HFFc6 (cell line): ENCODE measurements around the gene SCN1B. TPM values are rescaled to one million over a fixed set of nuclear protein-coding genes. Genes with fewer than 3 reads are reported as not detected.

Experiments used
- DNase-seq: peaks from one replicate; pipeline ENCODE4 v3.0.0-alpha.2; 2018
- H3K27ac Mint-ChIP-seq: 2 replicates; pipeline ENCODE4 v1.8.0; 2020; ENCODE audit warnings: mild to moderate bottlenecking, mixed read lengths
- H3K27me3 Mint-ChIP-seq: 2 replicates; pipeline ENCODE4 v1.8.0; 2021; ENCODE audit warnings: mild to moderate bottlenecking, moderate library complexity, mixed read lengths; ENCODE audit not compliant: insufficient read depth
- H3K36me3 Mint-ChIP-seq: 2 replicates; pipeline ENCODE4 v1.8.0; 2021; ENCODE audit warnings: low read depth, mixed read lengths
- H3K4me1 Mint-ChIP-seq: 2 replicates; pipeline ENCODE4 v1.8.0; 2020; ENCODE audit warnings: low read depth, mixed read lengths
- H3K4me3 Mint-ChIP-seq: 2 replicates; pipeline ENCODE4 v1.8.0; 2020; ENCODE audit warnings: mild to moderate bottlenecking, moderate library complexity, mixed read lengths
- H3K9me3 Mint-ChIP-seq: 2 replicates; pipeline ENCODE4 v1.8.0; 2020; ENCODE audit warnings: mild to moderate bottlenecking, mixed read lengths
- CTCF ChIP-seq: fragments of 200-600 bp; sonication (generic); IDR thresholded peaks from 2 replicates; pipeline ENCODE4 v1.5.0; 2021; ENCODE audit warnings: antibody characterized with exemption, mild to moderate bottlenecking
- total RNA-seq, 6 experiments: library from RNA; stranded (reverse); fragmentation: NEBNext Ultra II Directional; extraction: Animal tissue kit (Norgen Biotek cat#: 25700); gene quantifications; 2 replicates in 1 of 6; 3 replicates in 5 of 6; pipeline ENCODE4 v1.2.3, GENCODE V29; 2021

SCN1B gene
- total RNA-seq, 6 experiments from 2014 or later: 6.8 to 14.2 (median 12.6) TPM

GRCh38 chr19:35019144-35019543, 11.1 kb upstream of the SCN1B start:
- DNase-seq: no peak
- H3K9me3 Mint-ChIP-seq: no peaks in the 10 kb centered on the region
- no peaks in the 10 kb centered on the region for H3K4me1 Mint-ChIP-seq
- peaks cover 34% of the 10 kb centered on the region for H3K36me3 Mint-ChIP-seq
- TF ChIP-seq CTCF: no peak
- no peak overlapping the region for H3K4me3 Mint-ChIP-seq
- no peak overlapping the region for H3K27ac Mint-ChIP-seq
- H3K27me3 Mint-ChIP-seq: peaks cover 3% of the 10 kb centered on the region

GRCh38 chr19:35021016-35021415, 9.3 kb upstream of the SCN1B start:
- Mint-ChIP-seq H3K36me3 (peaks cover 22% of the 10 kb centered on the region), H3K4me3 (no peak overlapping the region), H3K9me3 (no peaks in the 10 kb centered on the region), H3K27ac (no peak overlapping the region), H3K27me3 (peaks cover 3% of the 10 kb centered on the region), H3K4me1 (no peaks in the 10 kb centered on the region)
- no peak for TF ChIP-seq CTCF
- no peak for DNase-seq

GRCh38 chr19:35021596-35021995, 8.7 kb upstream of the SCN1B start:
- no peak for DNase-seq
- H3K36me3 Mint-ChIP-seq: peaks cover 22% of the 10 kb centered on the region
- H3K9me3 Mint-ChIP-seq: no peaks in the 10 kb centered on the region
- H3K4me1 Mint-ChIP-seq: no peaks in the 10 kb centered on the region
- H3K27ac Mint-ChIP-seq: no peak overlapping the region
- no peak overlapping the region for H3K4me3 Mint-ChIP-seq
- H3K27me3 Mint-ChIP-seq: peaks cover 3% of the 10 kb centered on the region
- TF ChIP-seq CTCF: no peak

- no peak for DNase-seq
- no peak for TF ChIP-seq CTCF
- H3K4me3 Mint-ChIP-seq: no peak overlapping the region
- H3K36me3 Mint-ChIP-seq: peaks cover 28% of the 10 kb centered on the region
- H3K9me3 Mint-ChIP-seq: no peaks in the 10 kb centered on the region
- peaks cover 2% of the 10 kb centered on the region; the same call in 1 of the 2 replicates for H3K27me3 Mint-ChIP-seq
- no peaks in the 10 kb centered on the region for H3K4me1 Mint-ChIP-seq
- H3K27ac Mint-ChIP-seq: no peak overlapping the region
Measured at GRCh38 chr19:35022460-35022859, 7.8 kb upstream of the SCN1B start.

- Mint-ChIP-seq H3K9me3 (no peaks in the 10 kb centered on the region), H3K27ac (no peak overlapping the region), H3K36me3 (peaks cover 31% of the 10 kb centered on the region), H3K27me3 (peaks cover 2% of the 10 kb centered on the region; the same call in 1 of the 2 replicates), H3K4me3 (no peak overlapping the region), H3K4me1 (no peaks in the 10 kb centered on the region)
- TF ChIP-seq CTCF: no peak
- DNase-seq: no peak
Measured at GRCh38 chr19:35023428-35023827, 6.8 kb upstream of the SCN1B start.

- no peak for DNase-seq
- TF ChIP-seq CTCF: no peak
- H3K27ac Mint-ChIP-seq: no peak overlapping the region
- H3K36me3 Mint-ChIP-seq: peaks cover 28% of the 10 kb centered on the region
- H3K9me3 Mint-ChIP-seq: no peaks in the 10 kb centered on the region
- H3K4me3 Mint-ChIP-seq: no peak overlapping the region
- H3K4me1 Mint-ChIP-seq: no peaks in the 10 kb centered on the region
- H3K27me3 Mint-ChIP-seq: peaks cover 2% of the 10 kb centered on the region; the same call in 1 of the 2 replicates
Measured at GRCh38 chr19:35024095-35024494, 6.2 kb upstream of the SCN1B start.
